SK-N-SH (cell line): ENCODE results near the gene C12orf56. TPM values are rescaled to one million over a fixed set of nuclear protein-coding genes. Genes with fewer than 3 reads are reported as not detected.

Experiments used
- CTCF ChIA-PET: fragments of 300-600, 350-600 bp; formaldehyde crosslinking; extraction: SDS; loops from one replicate; lab custom pipeline; 2021; lab: Yijun Ruan, JAX
- POLR2A ChIA-PET: fragments of 350-600 bp; sonication (Branson Sonifier 250); formaldehyde crosslinking; extraction: SDS; loops from one replicate; lab custom pipeline; 2020; ENCODE audit warnings: antibody characterized with exemption, inconsistent platforms; lab: Yijun Ruan, JAX
- DNase-seq: peaks from one replicate; pipeline ENCODE4 v3.0.0; 2012
- H2AFZ ChIP-seq: fragments of 200-600 bp; sonication (generic); 2 replicates; pipeline ENCODE4 v1.8.1; 2016; ENCODE audit warnings: antibody characterized with exemption, mild to moderate bottlenecking, low read depth
- H3F3A ChIP-seq: fragments of 200-600 bp; sonication (generic); replicated peaks from 2 replicates; pipeline ENCODE3; 2016; ENCODE audit warnings: antibody characterized with exemption, mild to moderate bottlenecking; ENCODE audit not compliant: insufficient read depth
- H3K27ac ChIP-seq, 2 experiments: fragments of 200-500 bp in 1 of 2; fragments of 200-600 bp in 1 of 2; sonication (Bioruptor generic) in 1 of 2; sonication (generic), shearing (Covaris generic) in 1 of 2; 2 replicates each; pipeline versions ENCODE4 v1.5.1 to v1.6.1; 2014 to 2016; ENCODE audit warnings: low read depth in 2 of 2, inconsistent platforms in 1 of 2, low read length in 1 of 2, mild to moderate bottlenecking in 1 of 2, mixed read lengths in 1 of 2
- H3K27me3 ChIP-seq: fragments of 200-600 bp; sonication (generic), shearing (Covaris generic); 2 replicates; pipeline ENCODE4 v1.6.1; 2016; ENCODE audit warnings: mixed run types; ENCODE audit not compliant: insufficient read depth
- H3K36me3 ChIP-seq, 2 experiments: fragments of 200-500 bp in 1 of 2; fragments of 200-600 bp in 1 of 2; sonication (Bioruptor generic) in 1 of 2; sonication (generic) in 1 of 2; replicated peaks in 1 of 2; 2 replicates each; pipeline versions ENCODE3 to v1.5.1; 2014 to 2016; ENCODE audit warnings: low read length in 1 of 2, mild to moderate bottlenecking in 1 of 2; ENCODE audit not compliant: insufficient read depth in 2 of 2, control insufficient read depth in 1 of 2
- H3K4me1 ChIP-seq, 2 experiments: fragments of 200-500 bp in 1 of 2; fragments of 200-600 bp in 1 of 2; sonication (Bioruptor generic) in 1 of 2; sonication (generic), shearing (Covaris generic) in 1 of 2; 2 replicates each; pipeline versions ENCODE4 v1.5.1 to v1.6.1; 2014 to 2016; ENCODE audit warnings: low read depth in 1 of 2, low read length in 1 of 2, mixed run types in 1 of 2; ENCODE audit not compliant: insufficient read depth in 2 of 2, control insufficient read depth in 1 of 2
- H3K4me2 ChIP-seq: fragments of 200-600 bp; sonication (generic), shearing (Covaris generic); 2 replicates; pipeline ENCODE4 v1.6.1; 2017; ENCODE audit warnings: mixed run types
- H3K4me3 ChIP-seq, 2 experiments: fragments of 200-500 bp in 1 of 2; fragments of 200-600 bp in 1 of 2; sonication (Bioruptor generic) in 1 of 2; sonication (generic), shearing (Covaris generic) in 1 of 2; 2 replicates each; pipeline versions ENCODE4 v1.5.1 to v1.8.1; 2014 to 2016; ENCODE audit warnings: low read depth in 2 of 2, inconsistent platforms in 1 of 2, low read length in 1 of 2, mild to moderate bottlenecking in 1 of 2, mixed read lengths in 1 of 2, moderate library complexity in 1 of 2
- H3K79me2 ChIP-seq: fragments of 200-600 bp; sonication (generic); 2 replicates; pipeline ENCODE4 v1.8.1; 2017; ENCODE audit warnings: mild to moderate bottlenecking; ENCODE audit not compliant: insufficient read depth
- H3K9ac ChIP-seq: fragments of 200-600 bp; sonication (generic); 2 replicates; pipeline ENCODE4 v1.6.1; 2017; ENCODE audit warnings: mixed run types
- H3K9me2 ChIP-seq: fragments of 200-600 bp; sonication (generic); 2 replicates; pipeline ENCODE4 v1.6.1; 2017; ENCODE audit warnings: mixed run types
- H3K9me3 ChIP-seq: fragments of 200-600 bp; sonication (generic); 2 replicates; pipeline ENCODE4 v1.6.1; 2017; ENCODE audit warnings: mixed run types, mild to moderate bottlenecking, moderate library complexity
- H4K20me1 ChIP-seq: fragments of 200-600 bp; sonication (generic); 2 replicates; pipeline ENCODE4 v1.6.1; 2017; ENCODE audit warnings: mild to moderate bottlenecking, mixed run types; ENCODE audit not compliant: insufficient read depth
- CHD2 ChIP-seq: fragments of 150-350 bp; IDR thresholded peaks from 2 replicates; pipeline ENCODE4 v1.6.1; 2018; ENCODE audit warnings: low read length; ENCODE audit not compliant: partially characterized antibody
- EZH2phosphoT487 ChIP-seq: fragments of 200-600 bp; sonication (generic); IDR thresholded peaks from 2 replicates; pipeline ENCODE4 v1.6.1; 2017; ENCODE audit warnings: low read depth, mixed run types, mild to moderate bottlenecking, antibody characterized with exemption, moderate library complexity, borderline replicate concordance
- FOXJ3 ChIP-seq: sonication (generic); formaldehyde crosslinking; IDR thresholded peaks from 2 replicates; pipeline ENCODE4 v1.5.1; 2020; ENCODE audit warnings: mild to moderate bottlenecking, missing genetic modification reagents
- FOXM1 ChIP-seq: IDR thresholded peaks from 2 replicates; pipeline ENCODE4 v1.4.0; 2012; ENCODE audit warnings: low read depth, mild to moderate bottlenecking
- JUND ChIP-seq: IDR thresholded peaks from 2 replicates; pipeline ENCODE4 v1.4.0; 2012
- MXI1 ChIP-seq: IDR thresholded peaks from 2 replicates; pipeline ENCODE4 v1.6.1; 2012; ENCODE audit warnings: mild to moderate bottlenecking, low read depth, low read length, improper control_type of control experiment
- NRF1 ChIP-seq: IDR thresholded peaks from 2 replicates; pipeline ENCODE4 v1.6.1; 2012; ENCODE audit warnings: low read depth, mild to moderate bottlenecking, low read length
- POLR2AphosphoS5 ChIP-seq: IDR thresholded peaks from 2 replicates; pipeline ENCODE4 v1.6.1; 2012; ENCODE audit warnings: low read depth, low read length
- RCOR1 ChIP-seq: fragments of 150-350 bp; IDR thresholded peaks from 2 replicates; pipeline ENCODE4 v1.6.1; 2017; ENCODE audit warnings: antibody characterized with exemption, low read length
- RFX5 ChIP-seq: IDR thresholded peaks from 2 replicates; pipeline ENCODE4 v1.6.1; 2012; ENCODE audit warnings: mild to moderate bottlenecking, improper control_type of control experiment, low read length
- RXRA ChIP-seq: IDR thresholded peaks from 2 replicates; pipeline ENCODE4 v1.4.0; 2012; ENCODE audit warnings: low read depth, mild to moderate bottlenecking, borderline replicate concordance
- SMC3 ChIP-seq: IDR thresholded peaks from 2 replicates; pipeline ENCODE4 v1.6.1; 2012; ENCODE audit warnings: low read depth, low read length, improper control_type of control experiment
- WGBS: methylation state at CpG from one replicate; pipeline ENCODE4 v1.1.6; 2017; ENCODE audit warnings: low lambda C conversion rate; 5-methylcytosine and 5-hydroxymethylcytosine counted together
- polyA plus RNA-seq, 3 experiments: library from polyadenylated mRNA; depleted of rRNA; stranded (reverse); fragments of >200 nt; gene quantifications; 2 replicates each; pipeline ENCODE4 v1.2.3, GENCODE V29; 2012
- TF ChIP-seq, protein P1 (sequence below): fragments of 150-350 bp; IDR thresholded peaks from 2 replicates; pipeline ENCODE4 v1.6.1; 2017; ENCODE audit warnings: antibody characterized with exemption, low read length, low read depth, borderline replicate concordance
- TF ChIP-seq, protein P2 (sequence below): IDR thresholded peaks from 2 replicates; pipeline ENCODE4 v1.4.0; 2012; ENCODE audit warnings: low read depth, borderline replicate concordance
- TF ChIP-seq, protein P3 (sequence below): IDR thresholded peaks from 2 replicates; pipeline ENCODE4 v1.4.0; 2012; ENCODE audit warnings: low read depth, borderline replicate concordance
- TF ChIP-seq, protein P4 (sequence below): IDR thresholded peaks from 2 replicates; pipeline ENCODE4 v1.6.1; 2012; ENCODE audit warnings: mild to moderate bottlenecking, low read depth, low read length, moderate library complexity

Gene C12orf56
- polyA plus RNA-seq, 1 of the 3 experiments (the other 2 are of a cell fraction) = not detected

DNA sequence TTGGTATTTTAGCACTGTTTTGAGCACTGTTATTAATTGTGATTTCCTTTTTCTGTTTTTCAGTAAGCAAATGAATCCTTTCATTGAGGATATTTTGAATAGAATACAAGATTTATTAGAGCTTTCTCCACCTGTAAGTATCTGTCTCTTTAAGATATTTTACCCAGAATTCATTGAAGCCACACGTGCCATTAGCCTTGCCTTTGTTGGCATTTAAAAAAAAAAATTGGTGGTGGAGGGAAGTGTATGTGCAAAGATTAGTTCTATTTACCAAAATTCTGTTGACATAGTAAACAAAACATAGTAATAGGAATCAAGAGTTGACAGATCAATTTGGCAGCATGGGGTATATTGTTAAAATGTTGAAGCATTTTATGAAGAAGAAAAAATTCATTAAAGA is 37.4 kb upstream of the C12orf56 start:
- no peaks in the 10 kb centered on the region for H3K9me2 ChIP-seq
- H3F3A ChIP-seq = peaks cover 11% of the 10 kb centered on the region
- H3K4me3 ChIP-seq = no peak overlapping the region
- H3K27ac ChIP-seq = no peak overlapping the region
- POLR2A ChIA-PET = no interaction called here
- H3K79me2 ChIP-seq = 0 out of 2 replicates have a peak, but pooled peaks cover 3% of the 10 kb centered on the region
- CTCF ChIA-PET = interaction anchor here (0.9 kb wide), 1 partner anchor 11 kb away, joined by 4 read pairs; no protein-coding TSS in a partner anchor
- peaks cover 72 to 93% of the 10 kb centered on the region in 2 experiments for H3K36me3 ChIP-seq
- no peaks in the 10 kb centered on the region for H3K9me3 ChIP-seq
- WGBS = 57% methylated on average over 1 of the region's 1 CpG
- no peak for TF ChIP-seq FOXJ3 (CRISPR knock-in tag)
- no peak for TF ChIP-seq SMC3
- TF ChIP-seq MXI1 = no peak
- TF ChIP-seq, protein P1, sequence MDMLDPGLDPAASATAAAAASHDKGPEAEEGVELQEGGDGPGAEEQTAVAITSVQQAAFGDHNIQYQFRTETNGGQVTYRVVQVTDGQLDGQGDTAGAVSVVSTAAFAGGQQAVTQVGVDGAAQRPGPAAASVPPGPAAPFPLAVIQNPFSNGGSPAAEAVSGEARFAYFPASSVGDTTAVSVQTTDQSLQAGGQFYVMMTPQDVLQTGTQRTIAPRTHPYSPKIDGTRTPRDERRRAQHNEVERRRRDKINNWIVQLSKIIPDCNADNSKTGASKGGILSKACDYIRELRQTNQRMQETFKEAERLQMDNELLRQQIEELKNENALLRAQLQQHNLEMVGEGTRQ = no peak
- TF ChIP-seq, protein P2, sequence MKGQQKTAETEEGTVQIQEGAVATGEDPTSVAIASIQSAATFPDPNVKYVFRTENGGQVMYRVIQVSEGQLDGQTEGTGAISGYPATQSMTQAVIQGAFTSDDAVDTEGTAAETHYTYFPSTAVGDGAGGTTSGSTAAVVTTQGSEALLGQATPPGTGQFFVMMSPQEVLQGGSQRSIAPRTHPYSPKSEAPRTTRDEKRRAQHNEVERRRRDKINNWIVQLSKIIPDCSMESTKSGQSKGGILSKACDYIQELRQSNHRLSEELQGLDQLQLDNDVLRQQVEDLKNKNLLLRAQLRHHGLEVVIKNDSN = no peak
- TF ChIP-seq NRF1 = no peak
- no peak for TF ChIP-seq POLR2AphosphoS5
- TF ChIP-seq, protein P3, sequence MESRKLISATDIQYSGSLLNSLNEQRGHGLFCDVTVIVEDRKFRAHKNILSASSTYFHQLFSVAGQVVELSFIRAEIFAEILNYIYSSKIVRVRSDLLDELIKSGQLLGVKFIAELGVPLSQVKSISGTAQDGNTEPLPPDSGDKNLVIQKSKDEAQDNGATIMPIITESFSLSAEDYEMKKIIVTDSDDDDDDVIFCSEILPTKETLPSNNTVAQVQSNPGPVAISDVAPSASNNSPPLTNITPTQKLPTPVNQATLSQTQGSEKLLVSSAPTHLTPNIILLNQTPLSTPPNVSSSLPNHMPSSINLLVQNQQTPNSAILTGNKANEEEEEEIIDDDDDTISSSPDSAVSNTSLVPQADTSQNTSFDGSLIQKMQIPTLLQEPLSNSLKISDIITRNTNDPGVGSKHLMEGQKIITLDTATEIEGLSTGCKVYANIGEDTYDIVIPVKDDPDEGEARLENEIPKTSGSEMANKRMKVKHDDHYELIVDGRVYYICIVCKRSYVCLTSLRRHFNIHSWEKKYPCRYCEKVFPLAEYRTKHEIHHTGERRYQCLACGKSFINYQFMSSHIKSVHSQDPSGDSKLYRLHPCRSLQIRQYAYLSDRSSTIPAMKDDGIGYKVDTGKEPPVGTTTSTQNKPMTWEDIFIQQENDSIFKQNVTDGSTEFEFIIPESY = no peak
- no peak for TF ChIP-seq RCOR1
- no peak for TF ChIP-seq JUND
- no peak for TF ChIP-seq FOXM1
- TF ChIP-seq EZH2phosphoT487 = no peak
- no peak for TF ChIP-seq RFX5
- TF ChIP-seq CHD2 = no peak
- TF ChIP-seq, protein P4, sequence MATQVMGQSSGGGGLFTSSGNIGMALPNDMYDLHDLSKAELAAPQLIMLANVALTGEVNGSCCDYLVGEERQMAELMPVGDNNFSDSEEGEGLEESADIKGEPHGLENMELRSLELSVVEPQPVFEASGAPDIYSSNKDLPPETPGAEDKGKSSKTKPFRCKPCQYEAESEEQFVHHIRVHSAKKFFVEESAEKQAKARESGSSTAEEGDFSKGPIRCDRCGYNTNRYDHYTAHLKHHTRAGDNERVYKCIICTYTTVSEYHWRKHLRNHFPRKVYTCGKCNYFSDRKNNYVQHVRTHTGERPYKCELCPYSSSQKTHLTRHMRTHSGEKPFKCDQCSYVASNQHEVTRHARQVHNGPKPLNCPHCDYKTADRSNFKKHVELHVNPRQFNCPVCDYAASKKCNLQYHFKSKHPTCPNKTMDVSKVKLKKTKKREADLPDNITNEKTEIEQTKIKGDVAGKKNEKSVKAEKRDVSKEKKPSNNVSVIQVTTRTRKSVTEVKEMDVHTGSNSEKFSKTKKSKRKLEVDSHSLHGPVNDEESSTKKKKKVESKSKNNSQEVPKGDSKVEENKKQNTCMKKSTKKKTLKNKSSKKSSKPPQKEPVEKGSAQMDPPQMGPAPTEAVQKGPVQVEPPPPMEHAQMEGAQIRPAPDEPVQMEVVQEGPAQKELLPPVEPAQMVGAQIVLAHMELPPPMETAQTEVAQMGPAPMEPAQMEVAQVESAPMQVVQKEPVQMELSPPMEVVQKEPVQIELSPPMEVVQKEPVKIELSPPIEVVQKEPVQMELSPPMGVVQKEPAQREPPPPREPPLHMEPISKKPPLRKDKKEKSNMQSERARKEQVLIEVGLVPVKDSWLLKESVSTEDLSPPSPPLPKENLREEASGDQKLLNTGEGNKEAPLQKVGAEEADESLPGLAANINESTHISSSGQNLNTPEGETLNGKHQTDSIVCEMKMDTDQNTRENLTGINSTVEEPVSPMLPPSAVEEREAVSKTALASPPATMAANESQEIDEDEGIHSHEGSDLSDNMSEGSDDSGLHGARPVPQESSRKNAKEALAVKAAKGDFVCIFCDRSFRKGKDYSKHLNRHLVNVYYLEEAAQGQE = no peak
- no peak for TF ChIP-seq RXRA
- H3K4me1 ChIP-seq = no peaks in the 10 kb centered on the region
- no peak overlapping the region for H3K4me2 ChIP-seq
- H3K27me3 ChIP-seq = no peaks in the 10 kb centered on the region
- DNase-seq = no peak
- no peak overlapping the region for H3K9ac ChIP-seq
- no peaks in the 10 kb centered on the region for H4K20me1 ChIP-seq
- H2AFZ ChIP-seq = no peak overlapping the region
